ENCODE measurements around the gene DCDC1. TPM values are rescaled to one million over a fixed set of nuclear protein-coding genes. Genes with fewer than 3 reads are reported as not detected.
"Not testable (repeated sequence)": the region's sequence is repeated elsewhere in the genome, so short reads cannot be mapped to it uniquely, and the experiment has no call there.

DCDC1 gene
- polyA plus RNA-seq, 2 of the 4 experiments (the other 2 are of a cell fraction), result 2.8 to 9.5 TPM

- FAIRE-seq (no peak), DNase-seq (ENCODE audit: low read depth in 1 of 2, low spot score in 1 of 2) (peak in 1 of 2 experiments; percentile 9), ATAC-seq (peak in 1 of 2 experiments; percentile 47; a peak in 1 of 6 replicates)
- Histone ChIP-seq H3K4me2 (no peak overlapping the region), H3K4me1 (no peaks in the 10 kb centered on the region), H3K27ac (no peak overlapping the region), H3K4me3 (no peak overlapping the region), H3K9me3 (no peaks in the 10 kb centered on the region)
- TF ChIP-seq EHF (CRISPR knock-in tag; IDR thresholded peaks at IDR 0.05) (no peak), USF2 (IDR thresholded peaks at IDR 0.05) (peak; percentile 32; the same call in 1 of the 2 replicates), FOSL2 (IDR thresholded peaks at IDR 0.05) (no peak), FOSL2 (CRISPR knock-in tag; IDR thresholded peaks at IDR 0.05) (peak; percentile 62; the same call in 1 of the 2 replicates)
- ChIA-PET POLR2A (no interaction called here), CTCF (no interaction called here)
These were observed 44.4 kb downstream of the DCDC1 start for GRCh38 chr11:31325160-31325559.

GRCh38 chr11:31323145-31323544, 46.4 kb downstream of the DCDC1 start:
- no peak for FAIRE-seq
- Histone ChIP-seq H3K4me3 (no peak overlapping the region), H3K4me2 (no peak overlapping the region), H3K4me1 (no peaks in the 10 kb centered on the region), H3K27ac (no peak overlapping the region), H3K9me3 (no peaks in the 10 kb centered on the region)
- no peak for DNase-seq (ENCODE audit: low read depth in 1 of 2, low spot score in 1 of 2)
- ATAC-seq, result no peak
- WGBS (ENCODE audit: missing lambda C conversion rate), result 62% methylated on average over 4 of the region's 4 CpGs
- POLR2A ChIA-PET, result no interaction called here
- TF ChIP-seq ZFP36 (IDR thresholded peaks at IDR 0.05; ENCODE audit: borderline replicate concordance, partially characterized antibody) (no peak), PHF8 (IDR thresholded peaks at IDR 0.05; ENCODE audit: borderline replicate concordance, low read depth) (no peak), POLR2AphosphoS2 (conservative IDR thresholded peaks at IDR 0.05; ENCODE audit: low read length) (no peak), TP53 (CRISPR knock-in tag; IDR thresholded peaks at IDR 0.05) (no peak), HEYL (CRISPR knock-in tag; IDR thresholded peaks at IDR 0.05) (no peak), NFE2L2 (conservative IDR thresholded peaks at IDR 0.05; ENCODE audit: low read length) (no peak), FOSL2 (IDR thresholded peaks at IDR 0.05) (no peak), FOSL2 (CRISPR knock-in tag; IDR thresholded peaks at IDR 0.05) (no peak), ATOH8 (CRISPR knock-in tag; IDR thresholded peaks at IDR 0.05; ENCODE audit: low read depth) (no peak), RCOR1 (IDR thresholded peaks at IDR 0.05; ENCODE audit: low read depth, low read length) (no peak), FOXS1 (CRISPR knock-in tag; IDR thresholded peaks at IDR 0.05) (no peak), E2F6 (IDR thresholded peaks at IDR 0.05; ENCODE audit: borderline replicate concordance, low read depth) (no peak)
- CTCF ChIA-PET, result no interaction called here

GRCh38 chr11:31321494-31321893, 48.0 kb downstream of the DCDC1 start:
- POLR2A ChIA-PET; CTCF ChIA-PET; FAIRE-seq; H3K27ac ChIP-seq; H3K4me2 ChIP-seq; ATAC-seq; H3K9me3 ChIP-seq; H3K4me1 ChIP-seq; H3K4me3 ChIP-seq; DNase-seq (ENCODE audit: low read depth in 1 of 2, low spot score in 1 of 2): not testable (repeated sequence)
- 73% methylated on average over 15 of the region's 15 CpGs for WGBS (ENCODE audit: missing lambda C conversion rate)

- Histone ChIP-seq H3K4me2 (no peak overlapping the region), H3K27ac (no peak overlapping the region), H3K4me3 (no peak overlapping the region), H3K9me3 (no peaks in the 10 kb centered on the region), H3K4me1 (no peaks in the 10 kb centered on the region)
- ChIA-PET POLR2A (no interaction called here), CTCF (no interaction called here)
- ATAC-seq, result no peak
- 45% methylated on average over 3 of the region's 3 CpGs for WGBS (ENCODE audit: missing lambda C conversion rate)
- no peak for DNase-seq (ENCODE audit: low read depth in 1 of 2, low spot score in 1 of 2)
- no peak for FAIRE-seq
- TF ChIP-seq SMC3 (IDR thresholded peaks at IDR 0.05) (no peak), BCL3 (IDR thresholded peaks at IDR 0.05) (no peak), TP53 (CRISPR knock-in tag; IDR thresholded peaks at IDR 0.05) (no peak), CBX2 (IDR thresholded peaks at IDR 0.05; ENCODE audit: borderline replicate concordance, low read depth) (no peak), RARB (CRISPR knock-in tag; IDR thresholded peaks at IDR 0.05) (no peak), POLR2A (IDR thresholded peaks at IDR 0.05; ENCODE audit: low read length) (no peak), EP300 (IDR thresholded peaks at IDR 0.05) (no peak), ZSCAN20 (CRISPR knock-in tag; IDR thresholded peaks at IDR 0.05) (no peak), CTCF (IDR thresholded peaks at IDR 0.05) (no peak), JUN (IDR thresholded peaks at IDR 0.05) (no peak), ESRRA (IDR thresholded peaks at IDR 0.05; ENCODE audit: borderline replicate concordance, low read length) (no peak), KDM5A (IDR thresholded peaks at IDR 0.05) (no peak), FOSL2 (IDR thresholded peaks at IDR 0.05) (no peak), FOSL2 (CRISPR knock-in tag; IDR thresholded peaks at IDR 0.05) (no peak), CEBPB (IDR thresholded peaks at IDR 0.05) (no peak), FOSB (CRISPR knock-in tag; IDR thresholded peaks at IDR 0.05) (no peak), KDM1A (IDR thresholded peaks at IDR 0.05; ENCODE audit: low read depth) (no peak)
These were observed 65.8 kb downstream of the DCDC1 start for GRCh38 chr11:31303644-31304180.

All from A549 (cell line).